ENCODE results near the gene CGB5.
"Not testable (repeated sequence)": the region's sequence is repeated elsewhere in the genome, so short reads cannot be mapped to it uniquely, and the experiment has no call there.

Gene CGB5

GRCh38 chr19:49043548-49043947, at the start of gene CGB5:
Gene CGB5 (plus strand): TSS chr19:49043848. CDS start chr19:49044210, 362 bp downstream.
- not testable (repeated sequence) for DNase-seq

DNA sequence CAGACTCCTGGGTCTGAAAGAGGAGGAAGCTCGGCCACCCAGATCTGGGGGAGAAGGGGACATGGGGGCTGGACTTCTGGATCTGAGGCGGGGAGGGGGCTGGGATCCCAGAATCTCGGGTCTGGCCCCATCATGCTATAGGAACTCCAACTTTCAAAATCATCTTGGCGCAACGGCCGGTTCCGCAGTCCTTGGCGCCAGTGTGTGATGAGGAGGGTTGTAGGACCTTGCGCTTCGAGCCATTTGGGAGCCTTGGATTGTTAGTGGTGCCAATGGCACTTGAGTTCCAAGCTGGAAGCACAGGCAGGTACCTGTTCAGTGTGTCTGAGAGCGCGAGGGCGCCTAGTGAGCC, 49.6 kb upstream of the CGB5 start:
- no peak for DNase-seq

DNA sequence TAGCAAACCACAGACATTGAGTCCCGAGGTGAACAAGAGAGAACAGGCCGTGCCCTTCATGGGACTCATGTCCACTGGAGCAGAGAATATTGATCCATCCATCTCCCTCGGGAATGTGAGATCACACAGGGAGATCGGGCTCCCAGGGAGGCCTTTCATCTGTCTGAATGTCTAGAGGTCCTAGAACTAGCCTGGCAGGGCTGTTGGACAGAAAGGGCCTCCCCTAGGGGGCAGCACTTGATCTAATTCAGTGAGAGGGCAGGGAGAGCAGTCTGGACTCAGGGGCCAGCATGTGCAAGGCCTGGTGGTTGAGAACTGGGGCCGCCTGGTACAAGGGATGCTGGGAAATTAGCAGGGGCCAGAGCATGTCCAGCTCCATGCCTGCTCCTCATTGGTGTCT, 45.7 kb upstream of the CGB5 start:
- DNase-seq = peak; percentile 27

DNA sequence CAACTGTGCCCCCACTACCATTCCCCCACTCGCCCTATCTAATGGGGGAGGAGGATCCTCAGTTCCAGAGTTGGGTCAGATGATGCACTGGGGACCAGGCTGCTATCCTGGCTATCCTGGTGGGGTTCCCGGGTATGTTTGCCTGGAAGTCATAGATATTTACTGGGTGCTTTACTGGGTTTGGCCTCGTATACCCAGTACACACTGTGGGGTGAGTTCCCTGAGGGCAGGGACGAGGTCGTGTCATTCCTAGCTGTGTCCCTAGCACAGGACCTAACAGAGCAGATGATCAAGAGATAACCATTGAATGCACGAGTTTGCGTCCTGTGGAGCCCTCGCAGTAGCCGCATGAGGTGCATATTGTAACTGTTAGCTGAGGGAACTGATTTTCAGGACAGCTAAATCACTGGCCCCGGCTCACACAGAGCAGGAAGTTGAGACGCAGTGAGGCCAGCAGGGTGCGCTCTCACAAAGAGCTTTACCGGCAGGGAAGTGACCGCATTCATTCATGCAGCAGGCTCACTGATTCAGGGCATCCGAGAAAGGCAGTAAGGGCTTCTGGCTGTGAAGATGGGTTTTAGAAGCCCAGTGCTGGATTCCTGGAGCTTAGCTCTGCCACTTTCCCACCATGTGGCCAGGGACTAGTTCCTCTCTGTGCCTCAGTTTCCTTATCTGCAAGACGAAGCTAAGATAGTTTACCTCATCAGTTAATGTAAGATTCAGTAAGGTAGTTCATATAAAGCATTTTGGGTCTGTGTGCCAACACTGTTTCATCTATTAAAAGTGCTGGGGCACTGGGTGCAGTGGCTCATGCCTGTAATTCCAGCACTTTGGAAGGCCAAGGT, 43.9 kb upstream of the CGB5 start:
- DNase-seq = peak; percentile 67

GRCh38 chr19:49004133-49004532, 39.5 kb upstream of the CGB5 start:
- no peak for DNase-seq

DNA sequence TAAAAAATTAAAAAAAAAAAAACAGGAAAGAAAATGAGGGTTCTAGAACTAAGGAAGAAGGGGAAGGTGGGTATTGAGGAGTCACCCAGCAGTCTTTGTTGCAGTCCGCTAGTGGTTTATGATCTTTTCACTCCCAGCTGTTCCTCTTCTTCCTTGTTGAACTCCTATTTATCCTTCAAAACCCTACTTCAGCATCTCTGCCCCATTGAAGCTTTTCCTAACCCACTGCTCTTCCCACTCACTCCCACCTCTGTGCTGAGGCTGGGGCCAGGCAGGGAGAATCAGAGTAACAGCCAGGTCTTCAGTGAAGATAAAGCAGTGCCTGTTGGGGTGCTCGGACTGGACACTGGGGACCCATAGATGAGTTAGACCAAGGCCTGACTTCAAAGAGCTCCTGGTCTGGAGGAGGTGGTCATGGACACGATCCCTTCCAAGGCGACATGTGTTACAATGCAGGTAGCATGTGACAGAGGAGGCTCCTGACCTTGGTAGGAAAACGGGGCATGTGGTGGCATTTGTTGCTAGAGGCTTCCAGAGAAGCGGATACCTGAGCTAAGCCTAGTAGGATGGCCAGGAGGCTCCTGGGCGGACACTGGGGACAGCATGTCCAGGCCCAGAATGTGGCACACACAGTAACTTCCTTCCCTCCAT, 38.6 kb upstream of the CGB5 start:
- DNase-seq = no peak

- DNase-seq = no peak
Measured at GRCh38 chr19:49006905-49007304, 36.7 kb upstream of the CGB5 start.

DNA sequence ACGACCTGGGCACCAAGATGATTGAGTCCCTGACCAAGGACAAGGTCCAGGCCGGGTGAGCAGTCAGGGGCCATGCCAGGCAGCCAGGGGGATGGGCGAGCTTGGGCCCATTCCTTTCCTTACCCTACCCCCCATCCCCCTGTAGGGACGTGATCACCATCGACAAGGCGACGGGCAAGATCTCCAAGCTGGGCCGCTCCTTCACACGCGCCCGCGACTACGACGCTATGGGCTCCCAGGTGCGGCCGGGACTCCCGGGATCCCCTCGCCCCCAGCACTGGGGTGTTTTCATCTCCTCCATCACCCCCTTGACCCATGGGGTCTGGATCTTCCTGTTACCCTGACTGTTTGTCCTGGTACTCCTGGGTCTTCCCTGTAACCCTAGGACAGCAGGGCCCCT, 33.8 kb upstream of the CGB5 start:
- DNase-seq = no peak

DNA sequence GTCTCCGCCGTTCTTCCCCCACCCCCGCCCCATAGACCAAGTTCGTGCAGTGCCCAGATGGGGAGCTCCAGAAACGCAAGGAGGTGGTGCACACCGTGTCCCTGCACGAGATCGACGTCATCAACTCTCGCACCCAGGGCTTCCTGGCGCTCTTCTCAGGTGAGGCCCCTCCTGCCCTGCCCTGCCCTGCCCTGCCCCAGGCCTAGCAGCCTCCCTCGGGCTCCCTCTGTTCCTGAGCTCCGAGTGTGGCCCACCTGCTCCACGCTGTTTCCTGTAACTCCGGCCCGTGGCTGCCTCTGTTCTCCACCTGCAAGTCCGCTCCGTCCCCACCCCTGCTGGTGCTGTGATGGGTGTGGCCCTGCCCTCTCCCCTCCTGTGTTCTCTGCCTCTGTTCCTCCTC, 33.2 kb upstream of the CGB5 start:
- no peak for DNase-seq

DNA sequence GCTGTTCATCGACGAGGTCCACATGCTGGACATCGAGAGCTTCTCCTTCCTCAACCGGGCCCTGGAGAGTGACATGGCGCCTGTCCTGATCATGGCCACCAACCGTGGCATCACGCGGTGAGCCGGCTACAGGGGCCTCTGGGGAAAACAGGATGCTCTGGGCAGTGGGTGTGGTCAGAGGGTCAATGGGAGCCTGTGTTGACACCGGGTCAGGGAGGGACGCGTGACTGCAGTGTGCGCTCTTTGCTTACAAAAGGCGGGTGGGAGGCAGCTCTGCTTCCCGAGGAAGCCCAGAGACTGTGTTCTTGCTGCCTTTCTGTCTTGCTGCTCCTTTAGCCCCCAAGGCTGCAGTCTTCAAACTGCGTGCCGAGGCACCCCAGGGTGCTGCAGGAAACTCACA, 32.5 kb upstream of the CGB5 start:
- DNase-seq = no peak

GRCh38 chr19:49014123-49014869, 29.4 kb upstream of the CGB5 start:
- no peak for DNase-seq

- DNase-seq = no peak
Measured at GRCh38 chr19:49014870-49015255, 28.8 kb upstream of the CGB5 start.

DNA sequence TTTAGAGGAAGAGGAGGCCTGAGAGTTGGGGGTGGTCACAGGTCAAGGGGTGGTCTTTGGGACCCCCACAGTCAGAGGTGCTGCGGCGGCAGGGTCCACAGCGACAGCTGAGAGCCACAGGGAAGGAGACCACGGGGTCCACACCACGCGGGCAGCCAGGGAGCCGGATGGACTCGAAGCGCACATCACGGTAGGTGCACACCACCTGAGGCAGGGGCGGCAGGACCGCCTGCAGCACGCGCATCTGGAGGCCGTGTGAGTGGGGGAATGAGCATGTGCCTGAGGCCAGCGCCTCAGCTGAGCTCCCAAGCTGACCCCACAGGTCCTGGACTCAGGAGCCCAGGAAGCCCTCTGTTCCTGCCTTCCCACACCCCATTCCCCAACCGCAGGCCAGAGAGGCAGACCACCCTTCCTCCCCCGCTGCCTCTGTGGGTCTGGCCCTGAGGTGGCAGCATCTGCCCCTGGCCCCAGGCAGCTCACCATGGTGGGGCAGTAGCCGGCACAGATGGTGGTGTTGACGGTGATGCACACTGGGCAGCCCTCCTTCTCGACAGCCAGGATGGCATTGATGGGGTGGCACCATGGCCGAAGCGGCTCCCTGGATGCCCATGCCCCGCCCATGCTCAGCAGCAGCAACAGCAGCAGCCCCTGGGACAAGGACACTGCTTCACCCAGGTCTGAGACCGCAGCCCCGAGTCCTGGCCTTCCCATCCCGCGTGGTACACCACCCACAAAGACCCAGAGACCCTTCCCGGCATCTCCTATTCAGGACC, 27.4 kb upstream of the CGB5 start:
- DNase-seq = no peak

GRCh38 chr19:49017041-49017665, 26.5 kb upstream of the CGB5 start, which contains the start of gene LHB:
Gene LHB (minus strand): TSS chr19:49017091. CDS start chr19:49017081, 10 bp downstream.
- no peak for DNase-seq

DNA sequence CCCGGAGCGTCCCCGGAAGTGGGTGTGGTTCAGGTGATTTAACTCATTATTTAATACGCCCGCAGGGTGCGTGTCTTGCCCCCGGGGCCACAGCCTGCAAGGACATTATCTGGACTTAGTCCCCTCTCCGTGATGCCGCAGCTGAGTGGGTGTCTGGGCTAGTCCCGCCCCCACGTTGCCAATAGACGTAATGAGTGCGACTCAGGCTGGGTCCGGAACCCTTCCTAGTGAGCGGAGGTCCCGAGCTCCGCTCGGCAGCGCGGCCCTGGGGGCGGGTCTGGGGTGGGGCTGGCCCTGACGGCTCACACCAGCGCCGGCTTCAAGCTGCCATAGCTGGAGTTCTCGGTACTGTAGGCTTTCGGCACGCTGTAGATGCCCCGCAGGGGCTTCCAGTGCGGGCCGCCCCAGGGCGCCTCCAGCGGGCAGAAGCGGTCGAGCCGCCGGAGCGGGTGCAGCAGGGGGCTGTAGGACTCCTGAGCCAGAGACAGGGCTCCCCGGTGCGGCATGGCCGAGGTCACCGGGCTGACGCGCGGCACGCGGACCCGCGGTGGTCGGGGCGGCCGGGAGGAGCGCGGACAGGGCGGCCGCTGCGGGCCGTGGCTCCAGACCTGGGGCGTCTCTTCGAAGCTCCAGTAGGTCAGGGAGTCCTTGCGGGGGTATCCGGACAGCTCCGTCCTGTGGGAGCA, 25.8 kb upstream of the CGB5 start:
- peak; percentile 64 for DNase-seq

- peak; percentile 14 for DNase-seq
Measured at GRCh38 chr19:49018388-49019241, 25.0 kb upstream of the CGB5 start.

DNA sequence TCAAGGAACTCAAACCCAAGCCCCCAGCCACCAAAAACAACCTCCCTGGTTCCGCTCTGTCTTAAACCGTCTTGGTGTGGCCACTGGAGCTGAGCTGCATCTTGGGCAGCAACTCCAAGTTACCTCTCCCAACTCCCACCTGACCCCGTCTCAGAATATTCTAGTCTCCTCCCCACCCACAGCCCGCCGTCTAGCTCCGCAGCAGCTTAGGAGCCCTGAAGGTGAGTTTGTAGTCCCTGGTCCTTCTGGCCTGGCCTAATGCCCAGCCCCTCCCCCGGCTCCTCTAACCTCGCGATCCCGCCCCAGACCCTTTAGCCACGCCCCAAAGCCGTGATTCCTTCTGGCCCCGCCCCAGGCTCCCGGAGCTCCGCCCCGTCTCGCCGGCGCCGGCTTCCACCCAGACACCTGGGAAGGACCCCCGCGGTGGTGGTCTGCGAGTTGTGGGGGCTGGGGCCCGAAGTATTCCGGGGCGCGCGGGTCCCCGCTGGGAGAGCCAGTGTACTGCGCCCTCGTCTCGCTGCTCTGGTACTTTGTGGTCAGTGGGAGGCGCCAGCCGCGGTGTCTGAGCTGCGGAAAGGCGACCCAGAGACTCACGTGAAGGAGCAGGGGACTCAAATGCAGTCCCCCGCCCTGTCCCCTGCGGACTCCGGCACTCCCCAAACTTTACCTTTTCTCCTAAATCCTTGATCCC, 24.3 kb upstream of the CGB5 start:
- DNase-seq = peak; percentile 42

GRCh38 chr19:49020342-49020741, 23.3 kb upstream of the CGB5 start:
- no peak for DNase-seq

DNA sequence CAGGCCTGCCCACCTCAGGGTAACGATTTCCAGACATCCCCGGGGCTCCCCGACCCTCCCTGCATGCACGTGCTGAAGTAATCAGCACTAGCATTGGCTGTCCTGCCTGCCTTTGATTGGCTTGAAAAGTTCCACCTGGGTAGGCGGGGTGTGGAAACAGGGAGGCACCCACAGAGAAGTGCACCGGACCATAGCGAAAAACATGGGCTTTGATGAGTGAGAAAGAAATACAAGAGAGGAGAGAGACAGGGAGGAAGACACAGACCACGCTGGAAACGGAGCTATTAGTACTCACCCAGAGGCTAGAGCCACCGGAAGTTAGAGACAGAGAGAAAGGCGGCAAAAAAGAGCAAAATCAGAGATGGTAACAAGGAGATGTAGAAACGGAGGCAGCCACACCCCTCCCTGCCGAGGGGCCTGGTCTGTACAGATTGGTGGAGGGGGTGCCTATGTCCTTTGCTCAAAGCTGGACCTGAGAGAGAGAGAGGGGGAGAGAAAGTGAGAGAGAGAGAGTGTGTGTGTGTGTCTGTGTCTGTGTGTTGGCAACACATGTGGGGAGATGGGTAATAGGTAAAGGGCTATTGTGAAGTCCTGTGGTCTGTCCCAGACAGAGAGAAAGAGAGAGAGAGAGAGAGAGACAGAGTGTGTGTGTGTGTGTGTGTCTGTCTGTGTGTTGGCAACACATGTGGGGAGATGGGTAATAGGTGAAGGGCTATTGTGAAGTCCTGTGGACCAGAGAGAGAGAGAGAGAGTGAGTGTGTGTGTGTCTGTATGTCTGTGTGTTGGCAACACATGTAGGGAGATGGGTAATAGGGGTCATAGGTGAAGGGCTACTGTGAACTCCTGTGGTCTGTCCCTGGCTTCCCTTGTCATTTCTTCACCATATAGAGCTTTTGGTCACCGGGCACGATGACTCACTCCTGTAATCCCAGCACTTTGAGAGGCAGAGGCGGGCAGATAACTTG, 22.4 kb upstream of the CGB5 start:
- DNase-seq = no peak

Data from CD4-positive, alpha-beta T cell treated with Interleukin-4 for 4 hours (primary cell).